Central memory CD4-positive, alpha-beta T cell (primary cell): ENCODE data around the gene TPM1.
"Not testable (repeated sequence)": the region's sequence is repeated elsewhere in the genome, so short reads cannot be mapped to it uniquely, and the experiment has no call there.

Experiments used
- DNase-seq: peaks from one replicate; pipeline ENCODE4 v3.0.0; 2022

Gene TPM1

GRCh38 chr15:63075984-63076713 is 33.6 kb downstream of the TPM1 start:
- no peak for DNase-seq

GRCh38 chr15:63076714-63077046 is 34.1 kb downstream of the TPM1 start:
- DNase-seq = no peak

- no peak for DNase-seq
Observed at GRCh38 chr15:63077952-63078351, 35.4 kb downstream of the TPM1 start.

- DNase-seq = no peak
Observed at GRCh38 chr15:63079947-63080626, 37.5 kb downstream of the TPM1 start.

- DNase-seq = no peak
Observed at GRCh38 chr15:63080634-63081250, 38.2 kb downstream of the TPM1 start.

GRCh38 chr15:63082366-63082765 is 39.8 kb downstream of the TPM1 start:
- no peak for DNase-seq

GRCh38 chr15:63083044-63083443 is 40.5 kb downstream of the TPM1 start:
- DNase-seq = no peak

- no peak for DNase-seq
Observed at GRCh38 chr15:63083541-63083940, 41.0 kb downstream of the TPM1 start.

- no peak for DNase-seq
Observed at GRCh38 chr15:63084806-63085205, 42.3 kb downstream of the TPM1 start.

GRCh38 chr15:63085289-63085688 is 42.7 kb downstream of the TPM1 start:
- no peak for DNase-seq

- no peak for DNase-seq
Observed at GRCh38 chr15:63086271-63086670, 43.7 kb downstream of the TPM1 start.

- DNase-seq = no peak
Observed at GRCh38 chr15:63086947-63087346, 44.4 kb downstream of the TPM1 start.

GRCh38 chr15:63088533-63089245 is 46.1 kb downstream of the TPM1 start:
- no peak for DNase-seq

- DNase-seq = no peak
Observed at GRCh38 chr15:63089260-63090043, 46.9 kb downstream of the TPM1 start.

- no peak for DNase-seq
Observed at GRCh38 chr15:63090472-63090871, 47.9 kb downstream of the TPM1 start.

- DNase-seq = no peak
Observed at GRCh38 chr15:63090887-63091286, 48.3 kb downstream of the TPM1 start.

- DNase-seq = no peak
Observed at GRCh38 chr15:63091679-63092446, 49.3 kb downstream of the TPM1 start.

- peak; percentile 45 for DNase-seq
Observed at GRCh38 chr15:63093486-63094205, 51.1 kb downstream of the TPM1 start.

- DNase-seq = no peak
Observed at GRCh38 chr15:63094495-63094931, 52.0 kb downstream of the TPM1 start.

GRCh38 chr15:63096178-63096577 is 53.6 kb downstream of the TPM1 start:
- no peak for DNase-seq

- not testable (repeated sequence) for DNase-seq
Observed at GRCh38 chr15:63098901-63099300, 56.4 kb downstream of the TPM1 start.
